MG63 (cell line): ENCODE data around the gene PRRC2B. TPM values are rescaled to one million over a fixed set of nuclear protein-coding genes. Genes with fewer than 3 reads are reported as not detected.
A peak's percentile ranks its signal among the peaks of the same experiment; 100 is the strongest.
"Not testable (repeated sequence)": the region's sequence is repeated elsewhere in the genome, so short reads cannot be mapped to it uniquely, and the experiment has no call there.

Experiments used
- DNase-seq: peaks from one replicate; pipeline ENCODE4 v3.0.0-alpha.2; 2020
- H3K27me3 ChIP-seq: fragments of 250-450 bp; sonication (Bioruptor Pico); 2 replicates; pipeline ENCODE4 v1.5.1; 2020; ENCODE audit warnings: mild to moderate bottlenecking, moderate library complexity
- H3K36me3 ChIP-seq: fragments of 250-450 bp; sonication (Bioruptor Pico); 2 replicates; pipeline ENCODE4 v1.5.1; 2020; ENCODE audit warnings: mild to moderate bottlenecking, moderate library complexity
- H3K4me3 ChIP-seq: fragments of 250-450 bp; sonication (Bioruptor Pico); 2 replicates; pipeline ENCODE4 v1.5.1; 2020; ENCODE audit warnings: mild to moderate bottlenecking, moderate library complexity
- H3K9me3 ChIP-seq: fragments of 250-450 bp; sonication (Bioruptor Pico); 2 replicates; pipeline ENCODE4 v1.5.1; 2020; ENCODE audit warnings: mild to moderate bottlenecking, moderate library complexity
- total RNA-seq: library from RNA; depleted of rRNA; stranded (reverse); fragments of >200 nt; shearing (Covaris generic); gene quantifications from 2 replicates; pipeline ENCODE4 v1.2.3, GENCODE V29; 2014; ENCODE audit warnings: low replicate concordance

The PRRC2B gene
- total RNA-seq, 1 experiment from 2014 or later = 39.2 TPM

DNA sequence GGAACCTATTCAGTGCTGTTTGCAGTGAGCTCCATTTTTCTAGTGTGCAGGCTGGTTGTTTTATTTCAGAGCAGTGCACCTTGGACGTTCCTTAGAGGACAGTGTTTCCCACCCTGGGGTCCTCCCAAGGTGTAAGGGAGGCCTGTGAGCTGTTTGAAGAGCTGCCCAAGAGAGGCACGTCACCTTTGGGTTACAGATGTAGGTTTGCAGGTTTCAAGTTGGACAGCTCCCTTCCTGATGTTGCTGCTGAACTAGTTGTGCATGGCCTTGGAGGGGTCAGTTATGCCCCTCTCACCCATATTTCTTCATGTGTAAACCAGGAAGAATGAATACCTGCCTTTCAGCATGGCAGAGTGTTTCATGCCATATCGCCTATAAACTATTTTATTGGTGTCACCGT, 74.1 kb downstream of the PRRC2B start:
- H3K36me3 ChIP-seq = peaks cover 96% of the 10 kb centered on the region

DNA sequence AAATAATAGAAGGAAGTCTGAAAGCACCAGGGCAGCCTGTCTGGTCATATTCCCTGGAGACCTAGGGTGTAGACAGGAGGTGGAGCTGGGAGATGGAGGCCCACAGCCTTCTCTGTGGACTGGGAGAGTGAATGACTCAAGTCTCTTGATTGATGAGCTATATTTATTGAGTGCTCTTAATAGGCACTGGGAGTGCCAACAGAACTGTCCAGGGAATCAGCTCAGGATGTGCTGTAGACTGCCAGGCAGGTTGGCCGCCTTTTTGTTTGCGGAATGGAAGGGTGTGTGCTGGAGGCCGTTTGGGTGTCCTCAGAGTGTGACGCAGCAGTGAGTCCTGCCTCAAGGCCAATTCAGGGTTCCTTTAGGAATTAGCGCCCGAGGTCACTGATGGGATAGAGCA, 75.5 kb downstream of the PRRC2B start:
- no peak for DNase-seq
- H3K9me3 ChIP-seq = no peaks in the 10 kb centered on the region
- H3K27me3 ChIP-seq = no peaks in the 10 kb centered on the region
- no peak overlapping the region for H3K4me3 ChIP-seq
- peaks cover 98% of the 10 kb centered on the region for H3K36me3 ChIP-seq

More for the DNA sequence above, 74.1 kb downstream of the PRRC2B start:
- Histone ChIP-seq H3K4me3 (no peak overlapping the region), H3K9me3 (no peaks in the 10 kb centered on the region), H3K27me3 (no peaks in the 10 kb centered on the region)
- no peak for DNase-seq

DNA sequence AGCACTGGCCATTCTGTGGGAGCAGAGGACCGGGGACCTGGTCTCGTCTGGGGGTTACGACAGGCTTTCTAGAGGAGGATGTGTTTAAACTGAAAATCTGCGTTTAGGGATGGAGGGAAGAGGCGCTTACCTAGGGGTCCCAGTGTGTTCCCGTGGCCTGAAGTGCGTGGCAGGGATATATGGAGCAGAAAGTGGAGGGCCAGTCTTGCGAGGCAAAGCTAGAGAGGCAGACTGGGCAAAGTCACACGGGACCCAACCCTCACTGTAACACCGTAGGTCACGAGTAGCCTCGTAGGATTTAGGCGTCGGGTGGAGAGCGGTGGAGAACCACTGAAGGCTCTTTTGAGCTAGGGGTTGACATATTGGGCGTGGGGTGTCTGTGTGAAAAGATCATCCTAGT, 76.1 kb downstream of the PRRC2B start:
- Histone ChIP-seq H3K9me3 (no peaks in the 10 kb centered on the region), H3K36me3 (peaks cover 98% of the 10 kb centered on the region), H3K4me3 (no peak overlapping the region), H3K27me3 (no peaks in the 10 kb centered on the region)
- DNase-seq = no peak

DNA sequence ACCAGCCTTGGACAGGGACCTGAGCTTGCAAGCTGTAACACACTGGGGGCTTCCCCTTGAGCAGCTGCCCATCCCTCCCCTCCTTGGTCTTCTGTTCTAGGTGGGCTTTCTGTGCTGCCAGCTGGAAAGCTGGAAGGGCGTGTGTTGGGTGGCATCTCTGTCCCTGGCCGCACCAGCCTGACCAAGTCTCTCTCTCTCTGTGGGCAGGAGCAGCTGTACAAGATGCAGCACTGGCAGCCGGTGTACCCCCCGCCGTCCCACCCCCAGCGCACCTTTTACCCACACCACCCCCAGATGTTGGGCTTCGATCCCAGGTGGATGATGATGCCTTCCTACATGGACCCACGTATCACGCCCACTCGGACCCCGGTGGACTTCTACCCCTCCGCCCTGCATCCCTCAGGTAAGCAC, 76.7 kb downstream of the PRRC2B start:
- H3K4me3 ChIP-seq = no peak overlapping the region
- DNase-seq = no peak
- peaks cover 98% of the 10 kb centered on the region for H3K36me3 ChIP-seq
- no peaks in the 10 kb centered on the region for H3K27me3 ChIP-seq
- H3K9me3 ChIP-seq = no peaks in the 10 kb centered on the region

DNA sequence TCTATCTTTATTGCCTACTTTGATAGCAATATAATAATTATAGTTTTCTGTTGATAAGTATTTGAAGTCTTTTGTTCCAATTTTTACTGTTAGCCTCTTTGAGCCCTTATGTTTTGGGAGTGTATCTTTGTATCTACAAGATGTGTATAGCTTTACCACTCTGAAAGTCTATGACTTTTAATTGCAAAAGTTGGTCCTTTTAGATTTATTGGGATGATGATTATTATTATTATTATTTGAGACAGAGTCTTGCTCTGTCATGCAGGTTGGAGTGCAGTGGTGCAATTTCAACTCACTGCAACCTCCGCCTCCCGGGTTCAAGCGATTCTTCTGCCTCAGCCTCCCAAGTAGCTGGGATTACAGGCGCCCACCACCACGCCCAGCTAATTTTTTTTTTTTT, 78.2 kb downstream of the PRRC2B start:
- not testable (repeated sequence) for DNase-seq, H3K9me3 ChIP-seq, H3K27me3 ChIP-seq, H3K4me3 ChIP-seq
- peaks cover 97% of the 10 kb centered on the region for H3K36me3 ChIP-seq

DNA sequence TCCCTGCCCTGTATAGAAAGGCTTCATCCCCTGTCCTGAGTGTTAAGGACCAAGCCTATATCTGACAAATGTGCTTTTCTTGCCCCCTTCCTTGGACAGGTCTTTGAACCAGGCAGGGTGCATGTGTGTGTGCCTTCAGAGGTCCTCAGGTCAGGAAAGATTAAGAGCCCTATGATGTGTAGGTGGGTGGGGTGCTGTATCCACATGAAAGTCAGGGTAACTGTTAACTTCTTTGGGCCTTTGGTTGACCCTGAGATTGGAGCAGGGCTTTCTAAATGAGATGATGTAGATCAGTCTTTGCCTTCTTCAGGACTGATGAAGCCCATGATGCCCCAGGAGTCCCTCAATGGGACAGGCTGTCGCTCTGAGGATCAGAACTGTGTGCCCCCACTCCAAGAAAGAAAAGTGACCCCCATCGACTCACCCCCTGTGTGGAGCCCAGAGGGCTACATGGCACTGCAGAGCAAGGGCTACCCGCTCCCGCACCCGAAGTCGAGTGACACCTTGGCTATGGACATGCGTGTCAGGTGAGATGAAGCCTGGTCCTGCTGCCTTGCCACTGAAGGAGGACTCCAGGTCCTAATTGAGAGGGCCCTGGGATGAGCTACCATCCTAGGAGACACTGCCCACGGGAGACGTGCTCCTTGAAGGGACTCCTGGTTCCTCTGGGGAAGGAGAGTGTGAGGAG, 79.5 kb downstream of the PRRC2B start:
- no peak for DNase-seq
- Histone ChIP-seq H3K36me3 (peaks cover 96% of the 10 kb centered on the region), H3K9me3 (no peaks in the 10 kb centered on the region), H3K27me3 (no peaks in the 10 kb centered on the region), H3K4me3 (no peak overlapping the region)

DNA sequence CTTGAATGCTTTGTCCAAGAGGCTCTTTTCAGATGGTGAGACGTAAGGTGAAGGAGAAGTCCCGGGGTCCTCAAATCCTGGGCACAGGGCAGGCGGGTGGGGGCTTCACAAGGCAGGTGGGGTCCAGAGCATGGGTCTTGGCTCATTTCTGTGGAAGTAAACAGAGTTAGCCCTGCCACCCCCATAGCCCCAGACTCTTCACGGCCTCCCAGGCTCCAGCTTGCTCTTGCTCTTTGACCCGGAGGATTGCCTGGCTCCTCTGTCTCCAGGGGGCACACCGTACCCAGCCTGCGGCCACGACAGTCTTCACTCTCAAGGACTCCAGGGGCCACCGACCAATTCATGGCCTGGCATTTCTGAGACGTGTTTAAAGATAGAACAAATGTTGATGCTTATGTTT, 80.0 kb downstream of the PRRC2B start:
- peaks cover 94% of the 10 kb centered on the region for H3K36me3 ChIP-seq
- no peak for DNase-seq
- H3K9me3 ChIP-seq = no peaks in the 10 kb centered on the region
- no peaks in the 10 kb centered on the region for H3K27me3 ChIP-seq
- H3K4me3 ChIP-seq = no peak overlapping the region

DNA sequence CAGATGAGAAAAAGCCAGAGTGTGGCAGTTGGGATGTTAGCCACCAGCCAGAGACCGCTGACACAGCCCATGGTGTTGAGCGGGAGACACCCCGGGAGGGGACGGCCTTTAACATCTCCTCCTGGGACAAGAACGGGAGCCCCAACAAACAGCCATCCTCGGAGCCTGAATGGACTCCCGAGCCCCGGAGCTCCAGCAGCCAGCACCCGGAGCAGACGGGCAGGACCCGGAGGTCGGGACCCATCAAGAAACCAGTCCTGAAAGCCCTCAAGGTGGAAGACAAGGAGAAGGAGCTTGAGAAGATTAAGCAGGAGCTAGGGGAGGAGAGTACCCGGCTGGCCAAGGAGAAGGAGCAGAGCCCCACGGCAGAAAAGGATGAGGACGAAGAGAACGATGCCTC, 80.8 kb downstream of the PRRC2B start:
- H3K27me3 ChIP-seq = no peaks in the 10 kb centered on the region
- H3K9me3 ChIP-seq = no peaks in the 10 kb centered on the region
- DNase-seq = no peak
- H3K36me3 ChIP-seq = peaks cover 93% of the 10 kb centered on the region
- no peak overlapping the region for H3K4me3 ChIP-seq

DNA sequence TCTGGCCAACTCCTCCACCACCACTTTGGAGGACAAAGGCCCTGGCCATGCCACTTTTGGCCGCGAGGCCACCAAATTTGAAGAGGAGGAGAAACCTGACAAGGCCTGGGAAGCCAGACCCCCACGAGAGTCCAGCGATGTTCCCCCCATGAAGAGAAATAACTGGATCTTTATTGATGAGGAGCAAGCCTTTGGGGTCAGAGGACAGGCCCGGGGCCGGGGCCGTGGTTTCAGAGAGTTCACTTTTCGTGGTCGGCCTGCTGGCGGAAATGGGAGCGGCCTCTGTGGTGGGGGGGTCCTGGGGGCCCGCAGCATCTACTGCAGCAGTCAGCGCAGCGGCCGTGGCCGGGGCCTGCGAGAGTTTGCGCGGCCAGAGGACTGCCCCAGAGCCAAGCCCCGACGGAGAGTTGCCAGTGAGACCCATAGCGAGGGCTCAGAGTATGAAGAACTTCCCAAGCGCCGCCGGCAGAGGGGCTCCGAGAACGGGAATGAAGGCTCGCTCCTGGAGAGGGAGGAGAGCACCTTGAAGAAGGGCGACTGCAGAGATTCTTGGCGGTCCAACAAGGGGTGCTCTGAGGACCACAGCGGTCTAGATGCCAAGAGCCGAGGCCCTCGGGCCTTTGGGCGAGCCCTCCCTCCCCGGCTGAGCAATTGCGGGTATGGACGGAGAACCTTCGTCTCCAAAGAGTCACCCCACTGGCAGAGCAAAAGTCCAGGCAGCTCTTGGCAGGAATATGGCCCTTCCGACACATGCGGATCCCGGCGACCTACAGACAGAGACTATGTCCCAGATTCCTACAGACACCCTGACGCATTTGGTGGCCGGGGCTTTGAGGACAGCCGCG, 81.4 kb downstream of the PRRC2B start:
- no peaks in the 10 kb centered on the region for H3K27me3 ChIP-seq
- DNase-seq = no peak
- no peaks in the 10 kb centered on the region for H3K9me3 ChIP-seq
- H3K36me3 ChIP-seq = peaks cover 93% of the 10 kb centered on the region
- H3K4me3 ChIP-seq = no peak overlapping the region

DNA sequence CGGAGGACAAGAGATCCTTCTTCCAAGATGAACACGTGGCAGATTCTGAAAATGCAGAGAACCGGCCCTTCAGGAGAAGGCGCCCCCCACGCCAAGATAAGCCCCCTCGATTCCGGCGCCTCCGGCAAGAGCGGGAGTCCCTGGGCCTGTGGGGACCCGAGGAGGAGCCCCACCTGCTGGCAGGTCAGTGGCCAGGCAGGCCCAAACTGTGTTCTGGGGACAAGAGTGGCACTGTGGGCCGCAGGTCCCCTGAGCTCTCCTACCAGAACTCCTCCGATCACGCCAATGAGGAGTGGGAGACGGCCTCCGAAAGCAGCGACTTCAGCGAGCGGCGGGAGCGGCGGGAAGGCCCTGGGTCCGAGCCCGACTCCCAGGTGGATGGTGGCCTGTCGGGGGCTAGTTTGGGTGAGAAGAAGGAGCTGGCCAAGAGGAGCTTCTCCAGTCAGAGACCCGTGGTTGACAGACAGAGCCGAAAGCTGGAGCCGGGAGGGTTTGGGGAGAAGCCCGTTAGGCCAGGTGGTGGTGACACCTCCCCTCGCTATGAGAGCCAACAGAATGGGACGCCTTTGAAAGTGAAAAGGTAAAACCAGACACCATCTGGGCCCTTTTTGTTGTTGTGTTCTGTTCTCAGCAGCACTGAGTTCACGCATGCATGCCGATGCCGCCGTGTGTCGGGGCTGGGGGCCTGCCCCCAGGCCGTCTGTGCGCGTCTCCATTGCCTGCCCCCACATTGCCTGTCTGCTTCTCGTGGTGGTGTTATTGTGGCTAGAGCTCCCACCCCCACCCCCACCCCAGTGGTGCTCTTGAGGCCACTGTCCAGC, 82.3 kb downstream of the PRRC2B start:
- peaks cover 89% of the 10 kb centered on the region for H3K36me3 ChIP-seq
- no peak overlapping the region for H3K4me3 ChIP-seq
- DNase-seq = no peak
- H3K27me3 ChIP-seq = no peaks in the 10 kb centered on the region
- no peaks in the 10 kb centered on the region for H3K9me3 ChIP-seq

DNA sequence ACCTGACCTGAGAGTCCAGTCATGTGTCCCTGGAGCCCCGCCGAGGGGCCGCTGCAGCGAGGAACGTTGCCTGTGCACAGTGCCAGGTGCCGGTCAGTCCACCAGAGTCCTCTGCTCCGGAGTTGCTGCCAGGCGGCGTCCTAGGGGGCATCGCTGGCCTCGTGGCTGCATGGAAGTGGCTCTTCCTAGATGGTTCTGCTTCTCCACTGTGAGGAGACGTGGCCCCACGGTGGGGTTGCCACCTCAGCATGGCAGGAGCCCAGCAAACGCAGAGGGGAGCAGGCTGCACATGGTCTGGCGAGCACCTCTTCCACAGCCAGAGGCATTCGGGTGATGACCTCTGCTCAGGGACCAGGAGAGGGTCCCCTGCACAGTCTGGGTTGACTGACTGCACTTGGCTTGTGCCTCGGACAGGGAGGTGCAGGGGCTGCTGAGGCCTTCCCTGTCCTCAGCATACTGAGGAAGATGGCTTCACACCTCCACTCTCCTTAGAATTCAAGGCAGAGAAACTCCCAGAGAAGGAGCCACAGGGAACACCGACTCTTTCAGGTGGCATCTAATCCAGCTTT, 83.0 kb downstream of the PRRC2B start:
- H3K27me3 ChIP-seq = no peaks in the 10 kb centered on the region
- H3K36me3 ChIP-seq = peaks cover 88% of the 10 kb centered on the region
- no peak overlapping the region for H3K4me3 ChIP-seq
- no peak for DNase-seq
- no peaks in the 10 kb centered on the region for H3K9me3 ChIP-seq

DNA sequence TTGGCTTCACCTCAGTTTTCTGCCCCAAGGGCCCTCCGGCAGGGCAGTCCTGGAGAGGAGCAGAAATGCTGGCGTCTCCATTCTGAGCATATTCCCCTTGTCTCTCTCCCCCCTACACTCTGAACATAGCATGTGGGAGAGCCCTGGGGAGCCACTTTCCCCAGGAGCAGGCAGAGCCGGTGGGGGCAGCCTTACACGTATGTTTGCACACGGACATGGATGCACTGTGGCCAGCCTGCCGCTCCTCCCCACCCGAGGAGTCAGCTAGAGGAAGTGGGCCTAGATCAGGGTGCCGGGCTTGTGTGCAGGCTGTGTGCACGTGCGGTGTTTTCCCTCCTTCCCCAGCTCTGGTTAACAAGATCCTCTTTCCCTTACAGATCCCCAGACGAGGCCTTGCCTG, 83.5 kb downstream of the PRRC2B start:
- no peak for DNase-seq
- Histone ChIP-seq H3K9me3 (no peaks in the 10 kb centered on the region), H3K27me3 (no peaks in the 10 kb centered on the region), H3K4me3 (no peak overlapping the region), H3K36me3 (peaks cover 90% of the 10 kb centered on the region)

DNA sequence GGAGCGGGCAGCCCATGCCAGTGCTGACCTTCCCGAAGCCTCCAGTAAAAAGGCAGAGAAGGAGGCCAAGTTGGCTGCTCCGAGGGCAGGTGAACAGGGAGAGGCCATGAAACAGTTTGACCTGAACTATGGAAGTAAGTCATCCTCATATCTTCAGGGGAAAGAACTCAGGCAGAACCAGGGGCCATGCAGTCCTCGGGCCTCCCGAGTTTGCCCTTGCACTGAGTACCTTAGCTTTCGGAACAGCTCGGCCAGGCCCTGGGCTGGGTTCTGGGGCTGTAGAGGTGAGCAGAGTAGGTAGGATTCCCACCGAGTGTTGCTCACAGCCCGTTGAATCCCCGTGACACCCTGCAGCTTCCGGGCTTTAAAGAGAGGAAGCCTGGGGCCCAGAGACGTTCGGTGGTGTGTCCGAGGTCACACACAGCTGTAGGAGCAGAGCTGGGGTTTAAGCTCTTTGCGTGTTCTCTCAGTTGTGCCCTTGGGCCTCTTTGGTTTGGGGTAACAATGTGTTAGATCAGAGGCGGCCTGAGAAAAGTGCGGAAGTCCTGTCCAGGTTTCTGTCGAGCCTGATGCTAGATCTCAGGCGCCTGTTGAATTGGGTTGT, 84.0 kb downstream of the PRRC2B start:
- Histone ChIP-seq H3K9me3 (no peaks in the 10 kb centered on the region), H3K36me3 (peaks cover 90% of the 10 kb centered on the region), H3K27me3 (no peaks in the 10 kb centered on the region), H3K4me3 (no peak overlapping the region)
- DNase-seq = no peak

DNA sequence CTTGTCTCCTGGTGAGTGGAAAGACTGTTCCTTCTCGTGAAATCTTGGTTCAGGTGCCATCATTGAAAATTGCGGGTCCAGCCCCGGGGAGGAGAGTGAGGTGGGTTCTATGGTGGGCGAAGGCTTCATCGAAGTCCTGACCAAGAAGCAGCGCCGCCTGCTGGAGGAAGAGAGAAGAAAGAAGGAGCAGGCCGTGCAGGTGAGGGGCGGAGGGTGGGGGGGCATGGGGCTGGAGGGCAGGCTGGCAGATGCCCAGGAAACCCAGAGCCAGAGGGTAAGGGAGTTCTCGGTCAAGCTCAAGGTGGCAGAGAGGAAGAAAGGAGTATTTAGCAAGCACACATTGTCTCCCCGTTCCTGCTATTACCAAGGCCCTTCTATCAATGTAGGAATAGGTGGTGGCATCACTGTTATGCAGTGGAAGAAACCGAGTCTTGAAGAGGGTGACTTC, 84.6 kb downstream of the PRRC2B start:
- Histone ChIP-seq H3K4me3 (no peak overlapping the region), H3K36me3 (peaks cover 90% of the 10 kb centered on the region), H3K27me3 (no peaks in the 10 kb centered on the region), H3K9me3 (no peaks in the 10 kb centered on the region)
- peak; percentile 13 for DNase-seq

DNA sequence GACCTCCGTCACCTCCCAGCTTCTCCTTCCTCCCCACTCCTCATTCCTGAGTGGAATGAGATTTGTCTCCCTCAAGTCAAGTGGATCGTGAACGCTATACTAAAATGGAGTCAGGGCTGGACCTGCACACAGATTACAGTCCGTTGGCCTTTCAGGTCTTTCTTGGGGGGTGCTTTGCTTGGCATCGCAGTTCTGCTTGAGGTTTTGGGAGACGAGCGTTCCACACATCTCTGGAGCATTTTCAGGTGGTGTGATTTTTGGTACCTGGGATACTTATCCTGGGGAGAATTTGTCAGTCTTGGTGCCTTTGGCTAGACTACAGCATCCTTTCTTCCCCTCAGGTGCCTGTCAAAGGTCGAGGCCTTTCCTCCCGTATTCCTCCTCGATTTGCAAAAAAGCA, 85.0 kb downstream of the PRRC2B start:
- H3K27me3 ChIP-seq = no peaks in the 10 kb centered on the region
- peaks cover 90% of the 10 kb centered on the region for H3K36me3 ChIP-seq
- no peaks in the 10 kb centered on the region for H3K9me3 ChIP-seq
- H3K4me3 ChIP-seq = no peak overlapping the region
- DNase-seq = no peak

DNA sequence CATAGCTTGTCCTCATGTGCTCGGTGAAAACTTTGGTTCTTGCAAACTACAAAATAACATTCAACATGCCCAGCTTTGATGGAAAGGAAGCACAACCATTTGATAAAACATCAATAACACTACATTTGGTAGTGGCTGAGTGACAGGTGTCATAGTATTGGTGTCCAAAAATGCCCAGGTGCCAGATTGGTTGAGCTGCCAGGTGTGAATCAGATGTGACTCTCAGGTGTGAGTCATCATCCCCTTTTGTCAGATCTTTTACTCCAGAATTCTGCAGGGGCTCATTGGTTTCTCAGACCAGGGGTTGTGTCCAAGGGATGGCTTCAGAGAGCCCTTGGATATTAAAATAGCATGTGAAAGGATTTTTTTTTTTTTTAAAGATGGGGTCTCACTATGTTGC, 86.4 kb downstream of the PRRC2B start:
- H3K9me3 ChIP-seq = no peaks in the 10 kb centered on the region
- H3K36me3 ChIP-seq = peaks cover 88% of the 10 kb centered on the region
- H3K27me3 ChIP-seq = no peaks in the 10 kb centered on the region
- DNase-seq = no peak
- no peak overlapping the region for H3K4me3 ChIP-seq
